GM12878 (cell line): ENCODE data around the gene DGCR8. TPM values are rescaled to one million over a fixed set of nuclear protein-coding genes. Genes with fewer than 3 reads are reported as not detected.

ENCODE experiments used
- ASH2L ChIP-seq: fragments of 300-600, 200-600 bp; sonication (generic); IDR thresholded peaks from 2 replicates; pipeline ENCODE4 v1.6.1; 2017; ENCODE audit warnings: low read depth, mild to moderate bottlenecking, borderline replicate concordance
- BHLHE40 ChIP-seq, 2 experiments: fragments of 450-650 bp in 1 of 2; IDR thresholded peaks; 2 replicates each; pipeline ENCODE4 v1.6.1; 2011 to 2017; ENCODE audit warnings: low read depth in 2 of 2, borderline replicate concordance in 1 of 2, improper control_type of control experiment in 1 of 2, low read length in 1 of 2, mild to moderate bottlenecking in 1 of 2
- DPF2 ChIP-seq: fragments of 450-650 bp; IDR thresholded peaks from 2 replicates; pipeline ENCODE4 v1.6.1; 2017; ENCODE audit warnings: mild to moderate bottlenecking
- GABPA ChIP-seq: IDR thresholded peaks from 2 replicates; pipeline ENCODE4 v1.6.1; 2014; ENCODE audit warnings: antibody characterized with exemption, low read depth, mild to moderate bottlenecking, inconsistent platforms
- IKZF1 ChIP-seq: fragments of 450-650 bp; conservative IDR thresholded peaks from 2 replicates; pipeline ENCODE4 v1.6.1; 2017; ENCODE audit warnings: antibody characterized with exemption, mild to moderate bottlenecking
- IKZF2 ChIP-seq, 2 experiments: fragments of 450-650 bp; IDR thresholded peaks; 2 replicates each; pipeline ENCODE4 v1.6.1; 2017; ENCODE audit warnings: mild to moderate bottlenecking in 2 of 2, moderate library complexity in 2 of 2
- NBN ChIP-seq: fragments of 450-650 bp; IDR thresholded peaks from 2 replicates; pipeline ENCODE4 v1.6.1; 2016
- PBX3 ChIP-seq: IDR thresholded peaks from 2 replicates; pipeline ENCODE4 v1.6.1; 2011; ENCODE audit warnings: mild to moderate bottlenecking, low read depth, low read length, moderate library complexity; ENCODE audit not compliant: insufficient replicate concordance
- RELB ChIP-seq: fragments of 450-650 bp; IDR thresholded peaks from 2 replicates; pipeline ENCODE4 v1.6.1; 2017; ENCODE audit warnings: low read depth, mild to moderate bottlenecking, moderate library complexity
- RUNX3 ChIP-seq: IDR thresholded peaks from 2 replicates; pipeline ENCODE4 v1.6.1; 2012; ENCODE audit warnings: low read length, inconsistent platforms
- SMAD5 ChIP-seq: IDR thresholded peaks from 2 replicates; pipeline ENCODE4 v1.6.1; 2016; ENCODE audit warnings: antibody characterized with exemption, low read depth
- TAF1 ChIP-seq: IDR thresholded peaks from 2 replicates; pipeline ENCODE4 v1.6.1; 2011; ENCODE audit warnings: mild to moderate bottlenecking, low read depth, low read length, borderline replicate concordance
- polyA plus RNA-seq, 11 experiments: library from polyadenylated mRNA; depleted of rRNA in 4 of 11; unstranded in 6 of 11; stranded (reverse) in 5 of 11; fragments of >200 nt; fragmentation: Nextera tagmentation in 4 of 11; fragmentation: Illumina TruSeq in 1 of 11; extraction: Ambion mirVana in 4 of 11; extraction: Trizol in 1 of 11; gene quantifications; 1 replicate in 1 of 11; 2 replicates in 10 of 11; pipeline versions ENCODE4 v1.2.1 to v1.2.3, GENCODE V29; 2011 to 2016; ENCODE audit warnings: inconsistent platforms in 2 of 11, missing spikeins in 2 of 11, low read depth in 1 of 11
- total RNA-seq, 4 experiments: library from RNA; depleted of rRNA in 3 of 4; stranded (reverse); fragments of >200 nt in 3 of 4; fragmentation: Illumina TruSeq in 1 of 4; extraction: Trizol in 1 of 4; gene quantifications; 2 replicates each; pipeline versions ENCODE4 v1.2.1 to v1.2.3, GENCODE V29; 2013 to 2021

DGCR8 gene
- total and polyA plus RNA-seq, 10 of the 15 experiments (the other 5 are each of a cell fraction or from before 2014, with no cell fraction given), result 1.2 to 35.1 (median 17.2) TPM

DNA sequence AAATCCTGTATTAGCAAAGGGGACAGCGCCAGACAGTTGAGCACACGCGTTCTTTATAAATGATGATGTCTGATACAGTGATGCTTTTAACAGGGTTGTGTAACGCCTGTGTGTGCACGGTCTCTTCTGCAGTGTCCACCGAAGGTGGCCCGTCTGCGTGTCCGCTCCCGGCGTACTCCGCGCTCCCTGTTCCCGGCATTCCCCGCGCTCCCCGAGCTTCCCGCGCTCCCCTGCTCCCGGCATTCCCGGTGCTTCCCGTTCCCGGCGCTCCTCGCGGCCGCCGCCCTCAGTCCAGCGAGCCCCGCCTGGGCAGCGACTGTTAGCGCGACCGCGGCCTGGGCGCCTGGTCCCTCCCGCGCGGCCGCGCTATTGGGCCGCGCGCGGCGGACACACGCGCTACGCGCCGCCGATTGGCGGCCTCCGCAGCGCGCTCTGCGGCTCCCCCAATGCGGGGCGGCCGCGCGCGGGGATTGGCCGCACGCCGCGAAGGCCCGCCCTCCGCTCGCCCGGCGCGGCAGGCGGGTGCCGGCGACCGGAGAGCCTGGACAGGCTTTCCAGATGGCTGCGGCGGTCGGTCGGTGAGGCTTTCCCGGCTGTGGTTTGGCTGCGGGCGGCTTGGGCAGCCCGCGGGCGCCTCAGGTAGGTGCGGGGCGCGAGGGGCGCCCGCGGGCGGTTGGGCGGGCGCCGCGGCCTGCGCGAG lies at the start of gene DGCR8 (continued):
- 0 out of 2 replicates have a peak, but pooled peaks have one; percentile 34 for TF ChIP-seq SMAD5
- peak; percentile 42; the same call in 1 of the 2 replicates for TF ChIP-seq NBN
- peak; percentile 48; the same call in 1 of the 2 replicates for TF ChIP-seq TAF1
- 0 out of 2 replicates have a peak, but pooled peaks have one; percentile 59 for TF ChIP-seq ASH2L
- peak; percentile 54; the same call in 1 of the 2 replicates for TF ChIP-seq DPF2
- TF ChIP-seq IKZF1, result peak; percentile 99
- TF ChIP-seq RUNX3, result peak; percentile 38; the same call in 1 of the 2 replicates
- peak in 1 of 2 experiments; percentile 56; a peak in 2 of 4 replicates for TF ChIP-seq BHLHE40 (IDR thresholded peaks at IDR 0.05; ENCODE audit: borderline replicate concordance in 1 of 2, low read depth in 2 of 2, low read length in 1 of 2)
- TF ChIP-seq IKZF2 (IDR thresholded peaks at IDR 0.05), result peak; percentile 88
- TF ChIP-seq GABPA, result no peak
- peak; percentile 57 for TF ChIP-seq PBX3
- peak; percentile 60; the same call in 1 of the 2 replicates for TF ChIP-seq RELB
